Stimulated activated CD8-positive, alpha-beta memory T cell treated with anti-CD3 and anti-CD28 coated beads, Interleukin-12 subunit alpha, Interleukin-12 subunit beta, amount 100 ng/mL, for 24 hours (primary cell): ENCODE measurements around the gene LTF.
"Not testable (repeated sequence)": the region's sequence is repeated elsewhere in the genome, so short reads cannot be mapped to it uniquely, and the experiment has no call there.

Experiments used
- DNase-seq: peaks from one replicate; pipeline ENCODE4 v3.0.0-alpha.2; 2020; ENCODE audit errors: extremely low read depth

Gene LTF

GRCh38 chr3:46440531-46441294 is 24.0 kb downstream of the LTF start:
- no peak for DNase-seq

- DNase-seq = no peak
These were observed 25.9 kb downstream of the LTF start for GRCh38 chr3:46438831-46439230.

- DNase-seq = no peak
These were observed 29.5 kb downstream of the LTF start for GRCh38 chr3:46435081-46435726.

- no peak for DNase-seq
These were observed 30.9 kb downstream of the LTF start for GRCh38 chr3:46433841-46434240.

GRCh38 chr3:46433118-46433517 is 31.6 kb downstream of the LTF start:
- DNase-seq = not testable (repeated sequence)

- DNase-seq = not testable (repeated sequence)
These were observed 32.8 kb downstream of the LTF start for GRCh38 chr3:46431905-46432304.

GRCh38 chr3:46430879-46431278 is 33.8 kb downstream of the LTF start:
- not testable (repeated sequence) for DNase-seq

GRCh38 chr3:46429671-46430070 is 35.0 kb downstream of the LTF start:
- no peak for DNase-seq

- no peak for DNase-seq
These were observed 35.5 kb downstream of the LTF start for GRCh38 chr3:46429250-46429649.

GRCh38 chr3:46427916-46428833 is 36.5 kb downstream of the LTF start:
- no peak for DNase-seq

- DNase-seq = not testable (repeated sequence)
These were observed 37.3 kb downstream of the LTF start for GRCh38 chr3:46427404-46427803.

GRCh38 chr3:46426476-46426875 is 38.2 kb downstream of the LTF start:
- not testable (repeated sequence) for DNase-seq

- no peak for DNase-seq
These were observed 41.1 kb downstream of the LTF start for GRCh38 chr3:46423588-46423987.

GRCh38 chr3:46422617-46423016 is 42.1 kb downstream of the LTF start:
- DNase-seq = no peak

- no peak for DNase-seq
These were observed 43.8 kb downstream of the LTF start for GRCh38 chr3:46420931-46421330.

- no peak for DNase-seq
These were observed 44.9 kb downstream of the LTF start for GRCh38 chr3:46419816-46420215.

GRCh38 chr3:46417841-46418611 is 46.7 kb downstream of the LTF start:
- no peak for DNase-seq

- no peak for DNase-seq
These were observed 47.7 kb downstream of the LTF start for GRCh38 chr3:46416811-46417510.

GRCh38 chr3:46416125-46416810 is 48.4 kb downstream of the LTF start:
- no peak for DNase-seq

GRCh38 chr3:46414739-46415138 is 50.0 kb downstream of the LTF start:
- no peak for DNase-seq
